Activated B cell treated with CpG ODN at 0.5 μM for 24 hours (primary cell): Measurements from ENCODE around the gene SGPL1. TPM values are rescaled to one million over a fixed set of nuclear protein-coding genes. Genes with fewer than 3 reads are reported as not detected.

Experiments
- ATAC-seq: fragments of 200-7000 bp; cut with Tn5 transposase; one replicate; pipeline ENCODE4 v1.10.0; 2021; ENCODE audit warnings: low read depth, mild to moderate bottlenecking, moderate library complexity
- CTCF ChIA-PET: fragments of 350-600 bp; sonication (Branson Sonifier 250); formaldehyde crosslinking; loops from one replicate; lab custom pipeline; 2021; ENCODE audit warnings: antibody characterized with exemption; lab: Charles Lee
- POLR2A ChIA-PET: fragments of 350-600 bp; sonication (Branson Sonifier 250); formaldehyde crosslinking; loops from one replicate; lab custom pipeline; 2021; ENCODE audit warnings: antibody characterized with exemption; lab: Charles Lee
- DNase-seq: peaks from one replicate; pipeline ENCODE4 v3.0.0; 2022
- H3K27ac Mint-ChIP-seq: one replicate; pipeline ENCODE4 v1.8.0; 2020; ENCODE audit warnings: mixed read lengths
- H3K27me3 Mint-ChIP-seq: one replicate; pipeline ENCODE4 v1.8.0; 2021; ENCODE audit warnings: mixed read lengths
- H3K36me3 Mint-ChIP-seq: one replicate; pipeline ENCODE4 v1.8.0; 2021; ENCODE audit warnings: low read depth, mixed read lengths
- H3K4me1 Mint-ChIP-seq: one replicate; pipeline ENCODE4 v1.8.0; 2021; ENCODE audit warnings: mixed read lengths
- H3K4me3 Mint-ChIP-seq: one replicate; pipeline ENCODE4 v1.8.0; 2020; ENCODE audit warnings: mild to moderate bottlenecking, mixed read lengths
- H3K9me3 Mint-ChIP-seq: one replicate; pipeline ENCODE4 v1.8.0; 2020; ENCODE audit warnings: mixed read lengths
- intact Hi-C: fragments of 100-400 bp; cut with micrococcal nuclease; formaldehyde crosslinking; loops from one replicate; pipeline ENCODE4 v1.15.1; 2024
- total RNA-seq: library from RNA; stranded (reverse); gene quantifications from 2 replicates; pipeline ENCODE4 v1.2.3, GENCODE V29; 2022
- TF ChIP-seq, protein P1 (sequence below): fragments of 200-600 bp; IDR thresholded peaks from one replicate; pipeline ENCODE4 v1.8.0; 2022; ENCODE audit warnings: antibody characterized with exemption, mild to moderate bottlenecking

Gene SGPL1
- total RNA-seq, 1 donor from 2014 or later: 36.3 TPM

DNA sequence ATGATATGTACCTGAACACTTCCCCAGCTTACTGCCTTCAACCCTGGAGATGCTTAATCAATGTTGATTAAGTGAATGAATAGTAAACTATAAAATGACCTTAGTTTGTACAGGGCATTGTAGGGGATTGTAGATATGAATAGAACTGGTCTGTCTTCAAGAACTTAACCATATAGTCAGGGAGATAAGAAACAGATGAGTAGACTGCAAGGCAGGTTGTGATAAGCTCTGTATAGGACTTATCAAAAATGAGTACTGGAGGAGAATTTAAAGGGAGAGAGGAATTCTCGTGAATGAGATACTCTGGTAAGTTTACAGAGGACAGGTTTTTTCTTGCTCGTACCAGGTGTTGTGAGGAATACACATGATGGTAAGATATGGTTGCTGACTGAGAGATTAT is 27.6 kb downstream of the SGPL1 start:
- H3K4me3 Mint-ChIP-seq: no peak overlapping the region
- DNase-seq (no peak), ATAC-seq (no peak)
- H3K27me3 Mint-ChIP-seq: no peaks in the 10 kb centered on the region
- ChIA-PET POLR2A (no interaction called here), CTCF (no interaction called here)
- no peaks in the 10 kb centered on the region for H3K4me1 Mint-ChIP-seq
- H3K27ac Mint-ChIP-seq: no peak overlapping the region
- intact Hi-C loops: no loop called here
- H3K36me3 Mint-ChIP-seq: peaks cover 59% of the 10 kb centered on the region
- H3K9me3 Mint-ChIP-seq: peaks cover 2% of the 10 kb centered on the region
- TF ChIP-seq, protein P1, sequence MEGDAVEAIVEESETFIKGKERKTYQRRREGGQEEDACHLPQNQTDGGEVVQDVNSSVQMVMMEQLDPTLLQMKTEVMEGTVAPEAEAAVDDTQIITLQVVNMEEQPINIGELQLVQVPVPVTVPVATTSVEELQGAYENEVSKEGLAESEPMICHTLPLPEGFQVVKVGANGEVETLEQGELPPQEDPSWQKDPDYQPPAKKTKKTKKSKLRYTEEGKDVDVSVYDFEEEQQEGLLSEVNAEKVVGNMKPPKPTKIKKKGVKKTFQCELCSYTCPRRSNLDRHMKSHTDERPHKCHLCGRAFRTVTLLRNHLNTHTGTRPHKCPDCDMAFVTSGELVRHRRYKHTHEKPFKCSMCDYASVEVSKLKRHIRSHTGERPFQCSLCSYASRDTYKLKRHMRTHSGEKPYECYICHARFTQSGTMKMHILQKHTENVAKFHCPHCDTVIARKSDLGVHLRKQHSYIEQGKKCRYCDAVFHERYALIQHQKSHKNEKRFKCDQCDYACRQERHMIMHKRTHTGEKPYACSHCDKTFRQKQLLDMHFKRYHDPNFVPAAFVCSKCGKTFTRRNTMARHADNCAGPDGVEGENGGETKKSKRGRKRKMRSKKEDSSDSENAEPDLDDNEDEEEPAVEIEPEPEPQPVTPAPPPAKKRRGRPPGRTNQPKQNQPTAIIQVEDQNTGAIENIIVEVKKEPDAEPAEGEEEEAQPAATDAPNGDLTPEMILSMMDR: no peak

DNA sequence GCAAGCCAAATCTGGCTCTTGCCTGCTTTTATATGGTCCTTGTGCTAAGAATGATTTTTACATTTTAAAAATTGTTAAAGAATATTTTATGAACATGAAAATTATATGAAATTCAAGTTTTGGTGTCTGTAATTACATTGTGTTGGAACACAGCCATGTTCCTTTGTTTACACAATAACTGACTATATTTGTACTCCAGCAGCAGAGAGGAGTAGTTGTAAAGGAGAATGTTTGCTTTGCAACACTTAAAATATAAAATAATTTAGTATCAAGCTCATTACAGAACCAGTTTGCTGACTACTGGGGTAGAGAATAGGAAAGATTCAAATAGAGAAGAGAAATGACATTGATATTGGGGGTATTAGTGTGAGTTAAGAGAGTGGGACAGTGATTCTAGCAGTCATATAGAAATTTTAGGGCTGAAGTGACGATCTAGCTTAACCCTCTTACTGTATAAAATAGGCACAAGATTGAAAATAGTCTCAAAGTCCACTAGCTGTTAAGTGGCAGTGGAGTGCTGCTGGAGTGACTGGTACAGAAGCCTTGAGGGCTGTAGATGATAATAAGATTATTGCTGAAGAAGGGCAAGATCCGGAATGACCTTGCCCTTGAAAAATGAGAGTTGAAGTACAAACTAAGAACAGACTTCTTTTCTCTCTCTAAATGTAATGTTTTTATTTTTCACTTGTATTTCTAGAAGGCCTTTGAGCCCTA is 28.2 kb downstream of the SGPL1 start:
- TF ChIP-seq, protein P1: no peak
- ATAC-seq: no peak
- Mint-ChIP-seq H3K27me3 (no peaks in the 10 kb centered on the region), H3K27ac (no peak overlapping the region), H3K36me3 (peaks cover 61% of the 10 kb centered on the region), H3K4me3 (no peak overlapping the region), H3K9me3 (no peaks in the 10 kb centered on the region), H3K4me1 (no peaks in the 10 kb centered on the region)
- CTCF ChIA-PET: no interaction called here
- POLR2A ChIA-PET: no interaction called here
- no peak for DNase-seq
- intact Hi-C loops: no loop called here

DNA sequence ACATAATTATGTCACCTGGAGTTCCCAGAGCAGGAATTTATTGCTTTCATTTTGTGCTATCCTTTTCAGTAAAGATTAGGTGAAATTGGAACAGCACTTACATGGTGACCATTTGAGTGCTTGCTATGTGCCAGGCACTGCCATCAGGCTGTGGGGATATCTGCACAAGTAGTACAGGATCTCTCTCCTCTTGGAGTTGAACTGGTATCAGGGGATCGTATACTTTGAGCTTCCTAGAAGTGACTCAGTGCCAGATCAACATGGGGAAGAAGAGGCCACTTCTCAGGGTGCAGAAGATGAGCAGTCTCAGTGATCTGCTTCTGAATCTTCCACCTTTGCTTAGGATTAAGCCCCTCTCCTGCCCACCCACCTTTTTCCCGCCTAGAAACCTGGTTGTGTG is 29.5 kb downstream of the SGPL1 start:
- no peaks in the 10 kb centered on the region for H3K27me3 Mint-ChIP-seq
- no peak for DNase-seq
- TF ChIP-seq, protein P1: no peak
- H3K27ac Mint-ChIP-seq: no peak overlapping the region
- H3K4me1 Mint-ChIP-seq: no peaks in the 10 kb centered on the region
- peaks cover 65% of the 10 kb centered on the region for H3K36me3 Mint-ChIP-seq
- POLR2A ChIA-PET: interaction anchor here (0.7 kb wide), 1 partner anchor 34 kb away, joined by 3 read pairs; no protein-coding TSS in a partner anchor
- H3K9me3 Mint-ChIP-seq: no peaks in the 10 kb centered on the region
- H3K4me3 Mint-ChIP-seq: no peak overlapping the region
- intact Hi-C loops: no loop called here
- ATAC-seq: no peak
- CTCF ChIA-PET: no interaction called here

DNA sequence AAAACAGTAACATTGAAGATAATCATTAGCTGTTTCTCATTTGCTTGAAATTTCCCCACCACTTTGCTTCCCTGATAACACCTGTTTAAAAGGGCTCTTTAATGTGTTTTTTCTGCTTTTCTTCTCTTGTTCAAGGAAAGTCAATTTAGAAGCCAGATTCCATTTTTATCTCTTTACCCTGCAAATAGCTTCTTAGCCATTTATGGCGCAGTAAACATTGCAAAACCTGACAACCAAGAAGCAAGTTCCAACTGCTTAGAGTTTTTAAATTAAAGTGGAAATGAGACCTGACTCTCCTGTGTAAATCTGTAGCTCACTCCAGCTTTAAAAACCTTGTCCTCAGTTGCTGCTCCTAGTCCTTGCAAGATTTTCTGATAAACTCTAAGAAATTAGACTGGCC is 30.1 kb downstream of the SGPL1 start:
- TF ChIP-seq, protein P1: no peak
- ATAC-seq (no peak), DNase-seq (no peak)
- Mint-ChIP-seq H3K27ac (no peak overlapping the region), H3K4me1 (no peaks in the 10 kb centered on the region), H3K4me3 (no peak overlapping the region), H3K9me3 (no peaks in the 10 kb centered on the region), H3K27me3 (no peaks in the 10 kb centered on the region), H3K36me3 (peaks cover 65% of the 10 kb centered on the region)
- ChIA-PET CTCF (no interaction called here), POLR2A (interaction anchor here (0.7 kb wide), 1 partner anchor 33 kb away, joined by 3 read pairs; no protein-coding TSS in a partner anchor)
- intact Hi-C loops: no loop called here

DNA sequence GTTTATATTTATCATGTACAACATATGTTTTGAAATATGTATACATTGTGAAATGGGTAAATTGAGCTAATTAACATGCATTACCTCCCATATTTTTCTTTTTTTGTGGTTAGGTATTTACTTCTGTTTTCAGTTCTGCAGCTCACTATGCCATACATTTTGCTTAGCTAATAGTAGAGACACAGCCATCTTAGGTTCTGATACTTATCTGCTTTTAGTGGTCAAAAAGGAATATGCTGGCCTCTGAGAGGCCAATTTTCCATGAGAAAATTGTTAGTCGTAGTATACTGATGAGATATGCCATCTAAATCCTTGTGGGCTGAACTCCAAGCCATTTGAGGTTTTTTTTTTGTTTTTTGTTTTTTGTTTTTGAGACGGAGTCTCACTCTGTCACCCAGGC is 31.0 kb downstream of the SGPL1 start:
- H3K4me1 Mint-ChIP-seq: no peaks in the 10 kb centered on the region
- no peaks in the 10 kb centered on the region for H3K9me3 Mint-ChIP-seq
- intact Hi-C loops: no loop called here
- no peaks in the 10 kb centered on the region for H3K27me3 Mint-ChIP-seq
- DNase-seq (no peak), ATAC-seq (no peak)
- no peak overlapping the region for H3K27ac Mint-ChIP-seq
- TF ChIP-seq, protein P1: no peak
- CTCF ChIA-PET: no interaction called here
- POLR2A ChIA-PET: no interaction called here
- peaks cover 68% of the 10 kb centered on the region for H3K36me3 Mint-ChIP-seq
- no peak overlapping the region for H3K4me3 Mint-ChIP-seq
